Stimulated activated CD4-positive, alpha-beta T cell treated with anti-CD3 and anti-CD28 coated beads, TNF-alpha, amount 100 ng/mL, for 4 hours (primary cell): ENCODE measurements around the gene ZNF609.

Source experiments
- DNase-seq, 3 experiments: peaks; one replicate each; pipeline ENCODE4 v3.0.0-alpha.2; 2020; ENCODE audit warnings: low read depth in 3 of 3

ZNF609 gene

GRCh38 chr15:64544450-64544849 is 84.1 kb downstream of the ZNF609 start:
- no peak for DNase-seq

DNA sequence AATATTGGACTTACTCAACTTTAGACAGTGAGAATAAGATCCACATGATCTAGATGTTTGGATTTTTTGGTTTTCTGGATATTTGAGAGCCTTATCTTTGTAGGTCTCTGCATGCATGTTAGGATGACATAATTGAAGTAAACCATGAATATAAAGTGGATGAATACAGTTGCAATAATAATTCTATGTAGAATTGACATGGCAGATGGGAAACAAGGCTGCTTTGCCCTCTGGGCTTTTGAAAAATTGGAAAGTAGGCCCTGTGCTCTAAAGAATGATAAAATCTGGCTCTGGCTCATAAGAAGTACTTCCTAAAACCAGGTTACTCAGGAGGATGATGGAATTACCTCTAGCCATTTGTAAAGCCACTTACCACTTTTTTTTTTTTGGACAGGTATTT is 86.9 kb downstream of the ZNF609 start:
- DNase-seq: no peak

GRCh38 chr15:64548235-64548634 is 87.9 kb downstream of the ZNF609 start:
- DNase-seq: no peak

- no peak for DNase-seq
Observed at GRCh38 chr15:64549860-64550259, 89.5 kb downstream of the ZNF609 start.

DNA sequence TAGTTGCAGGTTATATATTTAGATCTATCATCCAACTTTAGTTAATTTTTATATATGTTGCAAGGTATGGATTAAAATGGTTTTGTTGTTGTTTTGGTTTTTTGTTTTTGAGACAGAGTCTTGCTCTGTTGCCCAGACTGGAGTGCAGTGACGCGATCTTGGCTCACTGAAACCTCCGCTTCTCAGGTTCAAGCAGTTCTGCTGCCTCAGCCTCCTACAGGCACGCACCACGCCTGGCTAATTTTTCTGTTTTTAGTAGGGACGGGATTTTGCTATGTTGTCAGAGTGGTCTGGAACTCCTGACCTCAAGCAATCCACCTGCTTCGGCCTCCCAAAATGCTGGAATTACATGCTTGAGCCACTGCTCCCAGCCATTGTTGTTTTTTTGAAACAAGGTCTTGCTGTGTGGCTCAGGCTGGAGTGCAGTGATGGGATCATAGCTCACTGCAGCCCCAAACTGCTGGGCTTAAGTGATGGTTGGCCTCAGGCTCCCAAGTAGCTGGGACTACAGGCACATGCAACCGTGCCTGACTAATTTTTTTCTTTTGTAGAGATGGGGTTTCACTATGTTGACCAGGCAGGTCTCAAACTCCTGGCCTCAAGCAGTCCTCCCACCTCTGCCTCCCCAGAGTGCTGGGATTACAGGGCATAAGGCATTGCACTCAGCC is 92.0 kb downstream of the ZNF609 start:
- no peak for DNase-seq

- DNase-seq: no peak
Observed at GRCh38 chr15:64558460-64559179, 98.2 kb downstream of the ZNF609 start.

DNA sequence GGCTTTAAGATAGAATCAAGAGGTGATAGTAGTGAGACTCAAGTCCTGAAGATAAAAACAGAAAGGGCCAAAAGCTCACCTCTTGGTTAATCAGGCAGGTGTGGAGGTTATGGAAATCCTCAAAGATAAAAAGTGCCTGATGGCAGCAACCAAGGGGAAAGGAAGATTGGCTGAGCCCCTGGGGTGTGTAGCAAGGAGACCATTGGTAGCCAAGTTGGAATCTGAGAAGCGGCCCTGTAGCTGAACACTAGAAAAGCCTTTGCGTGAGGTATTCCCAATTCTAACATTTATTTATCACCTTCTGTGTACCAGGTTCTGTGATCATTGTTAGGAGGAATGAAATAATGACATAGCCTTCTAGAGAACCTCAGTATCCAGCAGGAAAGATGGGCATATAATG is 98.9 kb downstream of the ZNF609 start:
- no peak for DNase-seq

DNA sequence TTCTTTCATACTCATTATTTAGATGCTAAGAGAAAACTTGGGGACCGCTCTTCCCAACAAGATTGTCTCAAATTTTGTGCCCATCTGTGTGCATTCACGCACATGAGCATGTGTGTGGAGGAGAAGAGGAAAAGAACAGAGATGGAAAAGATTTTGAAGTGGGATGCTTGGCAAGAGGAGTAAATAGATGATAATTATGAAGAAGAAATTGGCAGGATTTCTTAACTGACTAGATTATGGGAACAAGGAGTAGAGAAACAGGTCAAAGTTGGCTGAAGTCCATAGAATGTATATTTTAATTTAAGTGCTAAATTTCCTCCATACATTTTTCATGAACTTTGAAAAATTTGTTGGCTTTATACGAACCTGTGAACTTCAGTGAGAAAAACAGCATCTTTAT is 100.1 kb downstream of the ZNF609 start:
- DNase-seq: no peak

- DNase-seq: no peak
Observed at GRCh38 chr15:64560998-64561397, 100.6 kb downstream of the ZNF609 start.

DNA sequence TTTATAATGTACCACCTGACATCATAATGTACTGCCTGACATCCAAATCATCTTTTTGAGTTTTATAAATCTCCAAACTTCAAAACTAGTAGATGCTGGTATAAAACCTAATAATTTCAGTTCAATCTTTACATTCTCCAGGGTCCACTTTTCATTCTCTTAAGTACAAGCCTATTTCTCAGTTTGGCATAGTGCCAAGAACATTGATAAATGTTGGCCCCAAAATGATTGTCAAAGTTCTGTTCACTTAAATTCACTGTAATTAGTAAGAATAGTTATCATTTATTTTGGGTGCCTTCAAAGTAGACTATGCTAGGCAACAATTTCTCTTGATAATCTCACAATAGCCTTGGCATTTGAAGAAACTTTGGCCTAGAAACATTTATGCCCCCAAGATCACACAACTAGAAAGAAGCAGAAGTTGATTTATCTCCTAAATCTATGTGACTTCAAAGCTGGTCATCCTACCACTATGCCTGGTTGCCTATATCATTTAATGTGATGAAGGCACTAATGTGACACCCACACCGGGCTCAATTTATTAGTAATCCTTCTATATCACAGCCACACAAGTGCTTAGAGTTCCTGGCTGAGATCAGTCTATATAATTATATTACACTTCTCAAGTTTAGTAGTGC is 101.7 kb downstream of the ZNF609 start:
- no peak for DNase-seq

GRCh38 chr15:64566102-64566501 is 105.7 kb downstream of the ZNF609 start:
- no peak for DNase-seq

DNA sequence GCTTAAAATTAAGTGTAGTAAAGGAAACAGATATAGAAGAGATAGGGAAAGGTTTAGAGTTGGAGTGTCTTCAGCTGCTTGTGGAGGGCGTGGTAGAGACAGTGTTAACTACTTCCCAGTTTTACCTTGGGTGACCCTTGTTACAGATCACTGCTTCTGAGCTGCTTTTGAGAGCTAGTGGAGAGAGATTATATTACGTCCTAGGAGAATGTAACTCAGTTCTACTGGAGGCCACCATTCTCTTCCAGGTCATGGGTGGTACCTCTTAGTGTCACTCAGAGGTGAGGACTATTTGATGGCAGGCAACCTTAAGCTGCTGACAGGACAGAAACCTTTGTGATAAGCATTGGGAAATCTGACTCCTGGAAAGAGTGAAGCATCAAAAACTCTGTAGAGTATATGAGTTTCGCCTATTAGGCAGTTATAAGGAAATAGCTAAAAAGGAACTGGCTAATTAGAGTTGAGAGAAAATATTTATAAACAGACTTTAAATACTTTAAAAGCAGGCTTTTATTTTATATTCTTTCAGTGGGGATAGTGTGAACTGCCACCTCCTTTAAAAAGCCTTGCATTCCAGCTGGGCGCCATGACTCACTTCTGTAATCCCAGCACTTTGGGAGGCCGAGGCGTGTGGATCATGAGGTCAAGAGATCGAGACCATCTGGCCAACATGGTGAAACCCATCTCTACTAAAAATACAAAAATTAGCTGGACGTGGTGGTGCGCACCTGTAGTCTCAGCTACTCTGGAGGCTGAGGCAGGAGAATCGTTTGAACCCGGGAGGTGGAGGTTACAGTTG is 106.5 kb downstream of the ZNF609 start:
- DNase-seq: no peak

DNA sequence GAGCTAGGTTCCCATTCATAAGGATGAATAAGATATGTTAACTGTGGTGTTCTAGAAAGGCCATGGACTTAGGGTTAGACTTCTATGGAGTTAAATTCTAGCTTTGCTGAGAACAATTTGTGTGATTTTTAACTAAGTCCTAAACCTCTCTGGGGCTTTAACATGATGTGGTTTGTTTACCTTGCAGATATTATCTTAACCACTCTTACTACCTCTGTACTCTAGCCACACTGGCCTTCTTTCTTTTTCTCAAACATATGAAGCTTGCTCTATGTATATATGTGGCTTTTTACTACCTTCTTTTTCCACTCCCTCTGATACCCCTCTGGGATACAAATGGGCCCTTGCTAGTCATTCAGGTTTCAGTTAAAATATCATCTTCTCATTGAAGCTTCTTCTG is 108.4 kb downstream of the ZNF609 start:
- no peak for DNase-seq

GRCh38 chr15:64571857-64572291 is 111.5 kb downstream of the ZNF609 start:
- no peak for DNase-seq

- no peak for DNase-seq
Observed at GRCh38 chr15:64572856-64573255, 112.5 kb downstream of the ZNF609 start.

- no peak for DNase-seq
Observed at GRCh38 chr15:64574301-64575017, 114.1 kb downstream of the ZNF609 start.

DNA sequence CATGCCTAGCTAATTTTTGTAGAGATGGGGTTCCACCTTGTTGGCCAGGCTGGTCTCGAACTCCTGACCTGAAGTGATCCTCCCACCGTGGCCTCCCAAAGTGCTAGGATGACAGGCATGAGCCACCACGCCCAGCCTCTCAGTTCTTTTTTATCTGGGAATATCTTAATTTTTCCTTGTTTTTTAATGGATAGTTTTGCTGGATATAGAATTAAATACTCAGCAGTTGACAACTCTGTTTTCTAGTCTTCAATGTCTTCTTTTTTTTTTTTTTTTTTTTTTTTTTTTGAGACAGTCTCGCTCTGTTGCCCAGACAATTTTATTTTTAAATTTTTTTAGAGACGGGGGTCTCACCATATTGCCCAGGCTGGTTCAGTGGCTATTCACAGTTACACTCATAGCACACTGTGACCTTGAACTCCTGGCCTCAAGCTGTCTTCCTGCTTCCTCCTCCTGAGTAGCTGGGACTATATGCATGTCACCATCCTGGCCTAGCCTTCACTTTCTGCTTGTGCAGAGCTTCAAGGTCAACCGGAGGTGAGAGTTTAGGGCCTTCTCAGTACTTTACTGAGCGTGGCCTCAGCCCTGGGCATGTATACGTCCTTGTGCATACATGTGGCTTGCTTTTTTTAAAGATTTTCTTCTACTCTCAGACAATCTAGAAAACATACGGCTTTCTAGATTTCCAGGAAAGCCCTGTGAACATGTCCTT is 120.5 kb downstream of the ZNF609 start:
- DNase-seq: no peak

- no peak for DNase-seq
Observed at GRCh38 chr15:64581408-64581761, 121.0 kb downstream of the ZNF609 start.

DNA sequence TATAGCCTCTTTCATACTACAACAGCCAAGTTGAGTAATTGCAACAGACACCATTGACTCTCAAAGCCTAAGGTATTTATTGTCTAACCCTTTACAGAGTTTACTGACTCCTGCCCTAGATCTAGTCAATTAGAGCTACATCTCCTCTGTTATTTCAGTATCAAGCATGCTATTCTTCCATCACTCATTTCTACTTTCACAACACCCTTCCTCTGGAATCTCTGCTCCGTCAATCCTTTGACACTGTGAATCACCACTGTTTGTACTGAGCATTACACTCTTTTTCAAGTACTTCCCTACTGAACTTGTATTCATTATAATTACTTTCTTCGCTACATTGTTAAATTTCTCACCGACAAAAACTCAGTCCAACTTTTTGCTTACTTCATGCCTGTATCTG is 121.8 kb downstream of the ZNF609 start:
- no peak for DNase-seq

GRCh38 chr15:64583519-64583918 is 123.1 kb downstream of the ZNF609 start:
- DNase-seq: no peak

DNA sequence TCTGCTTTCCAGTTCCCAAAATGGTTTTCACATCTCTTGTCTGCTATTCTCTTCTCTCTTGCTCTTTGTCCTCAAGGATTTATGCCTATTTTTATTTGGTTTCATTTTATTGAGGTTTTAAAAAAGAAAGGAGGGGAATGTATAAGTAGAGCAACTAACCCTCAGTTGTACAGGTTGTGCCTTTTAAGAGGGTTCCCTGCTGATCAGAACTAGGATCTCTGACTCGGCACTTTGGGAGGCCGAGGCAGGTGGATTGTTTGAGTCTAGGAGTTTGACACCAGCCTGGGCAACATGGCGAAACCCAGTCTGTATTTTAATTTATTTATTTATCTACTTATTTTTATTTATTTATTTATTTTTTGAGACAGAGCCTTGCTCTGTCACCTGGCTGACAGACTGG is 123.6 kb downstream of the ZNF609 start:
- DNase-seq: no peak
